Stimulated activated CD8-positive, alpha-beta memory T cell treated with anti-CD3 and anti-CD28 coated beads, Interleukin-12 subunit alpha, Interleukin-12 subunit beta, amount 100 ng/mL, for 1 hour (primary cell): ENCODE data around the gene ETNK2.

ENCODE experiments used
- DNase-seq: peaks from one replicate; pipeline ENCODE4 v3.0.0-alpha.2; 2020; ENCODE audit warnings: low read depth

The ETNK2 gene

GRCh38 chr1:204147406-204148383 lies 4.1 kb downstream of the ETNK2 start:
- DNase-seq, result no peak

DNA sequence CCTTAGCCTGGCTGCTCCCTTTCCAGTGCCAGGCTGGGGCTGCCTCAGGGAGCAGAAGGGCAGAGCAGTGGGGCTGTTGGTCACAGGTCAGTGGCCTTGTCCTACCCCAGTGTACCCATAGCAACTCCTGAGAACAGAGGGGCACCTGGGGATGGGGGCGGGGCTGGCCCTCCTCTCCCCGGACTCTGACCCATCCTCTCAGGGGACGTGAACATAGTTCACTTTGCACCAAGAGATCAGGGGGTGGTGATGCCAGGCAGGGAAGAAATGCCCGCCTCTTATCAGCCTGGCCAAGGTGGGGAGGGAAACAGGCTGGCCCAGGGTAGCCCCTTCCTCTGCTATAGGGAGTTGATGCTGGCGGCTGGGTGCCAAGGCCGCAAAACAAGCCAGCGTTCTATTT lies 4.9 kb downstream of the ETNK2 start:
- DNase-seq, result no peak

DNA sequence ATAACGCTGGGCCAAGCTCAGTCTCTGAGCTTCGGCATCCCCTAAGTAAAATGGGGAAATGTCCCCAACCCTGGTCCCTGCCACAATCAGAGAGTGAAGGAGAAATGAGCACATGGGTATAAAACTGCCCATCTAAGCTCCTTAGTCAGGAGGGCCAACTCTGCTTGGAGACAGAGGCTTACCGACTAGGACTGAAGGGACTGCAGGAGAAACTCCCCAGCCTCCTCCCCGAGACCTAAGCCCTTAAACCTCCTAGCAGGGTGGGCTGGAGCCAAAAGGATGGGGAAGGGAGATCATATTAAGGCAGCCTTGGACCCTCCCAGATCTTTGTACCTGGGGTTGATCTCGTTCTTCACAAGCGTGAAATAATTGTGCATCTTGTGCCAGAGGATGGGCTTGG lies 5.5 kb downstream of the ETNK2 start:
- no peak for DNase-seq

- DNase-seq, result no peak
These were observed 6.8 kb downstream of the ETNK2 start for GRCh38 chr1:204145033-204145504.

- no peak for DNase-seq
These were observed 8.4 kb downstream of the ETNK2 start for GRCh38 chr1:204143276-204144041.

DNA sequence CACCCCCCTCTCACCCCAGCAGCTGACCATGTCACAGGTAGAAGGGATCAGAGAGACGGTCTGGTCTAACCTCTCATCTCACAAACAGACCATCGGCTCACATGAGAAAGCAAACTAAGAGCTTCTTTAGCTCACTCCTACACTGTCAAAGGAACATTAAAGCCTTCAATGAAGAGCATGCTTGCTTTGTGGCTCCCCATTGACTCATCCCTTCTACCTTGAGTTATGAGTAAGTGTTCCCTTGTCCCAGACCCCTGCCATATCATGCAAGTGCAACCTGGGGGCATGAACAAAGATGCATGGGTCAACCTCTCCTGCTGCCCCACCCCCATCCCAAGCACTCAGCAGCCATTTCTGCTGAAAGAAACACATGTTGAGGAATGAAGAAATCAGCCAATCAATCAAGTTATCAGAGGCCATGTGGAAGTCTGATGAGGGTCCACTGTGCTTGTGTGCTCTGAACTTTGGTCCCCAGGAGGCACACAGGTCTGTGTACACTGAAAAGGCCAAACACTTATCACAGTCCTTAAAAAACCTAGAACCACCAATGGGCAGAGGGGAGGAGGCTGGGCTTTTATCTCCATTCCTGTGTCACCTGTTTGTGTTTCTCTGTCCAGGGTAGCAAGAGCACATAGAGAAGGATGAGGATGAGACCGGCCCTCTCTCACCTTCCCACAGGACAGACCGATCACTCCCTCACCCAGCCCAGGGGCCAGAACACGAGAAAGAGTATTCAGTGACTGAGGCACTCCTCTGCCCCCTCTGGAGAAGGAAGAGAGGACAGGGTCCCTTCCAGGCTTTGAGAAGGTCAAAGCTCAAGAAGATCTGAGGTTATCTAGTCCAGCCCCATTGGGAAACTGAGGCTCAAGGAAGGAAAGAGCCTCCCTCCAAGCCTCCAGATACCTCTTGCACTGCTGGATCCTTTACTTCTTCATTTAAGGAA lies 9.5 kb downstream of the ETNK2 start:
- DNase-seq, result no peak

DNA sequence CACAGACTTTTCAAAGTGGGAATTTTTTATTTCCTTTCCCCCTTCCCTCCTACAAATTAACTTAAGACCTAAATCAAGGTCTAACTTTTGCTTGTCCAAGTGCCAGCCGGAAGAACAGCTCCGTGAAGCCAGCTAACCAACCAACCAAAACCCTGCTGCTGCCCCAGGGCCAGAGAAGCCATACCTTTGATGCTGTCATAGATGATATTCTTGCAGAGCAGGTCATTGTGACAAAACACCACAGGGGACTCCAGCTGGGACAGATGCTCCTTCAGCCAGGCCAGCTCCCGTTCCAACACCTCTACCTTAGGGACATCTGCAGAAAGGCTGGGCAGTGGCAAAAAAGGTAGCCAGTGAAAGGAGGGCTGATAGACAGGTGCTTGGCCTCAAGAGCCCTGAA lies 10.7 kb downstream of the ETNK2 start:
- no peak for DNase-seq

DNA sequence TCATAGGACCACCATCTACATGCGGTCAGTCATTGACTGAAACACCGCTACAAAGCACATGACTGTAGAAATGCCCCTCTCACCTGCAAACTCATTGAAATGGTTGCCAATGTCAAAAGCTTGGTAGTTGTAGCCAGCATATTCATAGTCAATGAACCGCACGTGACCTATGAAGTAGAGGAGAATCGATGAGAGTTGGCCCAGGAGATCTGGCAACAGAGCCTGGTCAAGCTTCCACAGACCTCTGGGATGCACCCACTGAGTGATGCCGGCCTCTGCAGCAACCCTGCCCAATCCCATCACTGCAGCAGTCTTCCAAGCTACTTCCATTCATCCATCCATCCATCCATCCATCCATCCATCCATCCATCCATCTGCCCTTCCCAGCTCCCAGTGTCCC lies 11.9 kb downstream of the ETNK2 start:
- no peak for DNase-seq

GRCh38 chr1:204139088-204139487 lies 12.8 kb downstream of the ETNK2 start:
- DNase-seq, result no peak

- no peak for DNase-seq
These were observed 15.0 kb downstream of the ETNK2 start for GRCh38 chr1:204136814-204137213.

- no peak for DNase-seq
These were observed 17.7 kb downstream of the ETNK2 start for GRCh38 chr1:204134103-204134502.

- no peak for DNase-seq
These were observed 19.1 kb downstream of the ETNK2 start for GRCh38 chr1:204132718-204133117.

DNA sequence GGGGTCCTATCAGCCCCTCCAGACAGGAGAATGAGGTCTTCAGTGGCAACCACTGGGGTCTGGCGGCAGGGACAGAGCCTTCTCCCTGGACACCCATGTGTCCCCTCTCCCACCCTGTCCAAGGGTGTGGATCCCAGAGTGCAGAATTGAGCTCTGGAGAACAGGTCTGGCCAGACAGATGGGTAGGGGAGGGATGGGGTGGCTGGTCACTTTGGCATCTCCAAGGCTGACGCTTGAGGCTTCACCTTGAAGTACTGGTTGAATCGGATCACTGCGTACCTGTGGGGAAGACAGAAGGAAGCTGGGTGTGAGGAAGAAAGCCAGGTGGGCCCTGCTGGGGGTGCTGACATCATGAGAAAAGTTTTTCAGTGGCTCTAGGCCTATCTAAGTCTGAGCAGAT lies 19.9 kb downstream of the ETNK2 start:
- no peak for DNase-seq

DNA sequence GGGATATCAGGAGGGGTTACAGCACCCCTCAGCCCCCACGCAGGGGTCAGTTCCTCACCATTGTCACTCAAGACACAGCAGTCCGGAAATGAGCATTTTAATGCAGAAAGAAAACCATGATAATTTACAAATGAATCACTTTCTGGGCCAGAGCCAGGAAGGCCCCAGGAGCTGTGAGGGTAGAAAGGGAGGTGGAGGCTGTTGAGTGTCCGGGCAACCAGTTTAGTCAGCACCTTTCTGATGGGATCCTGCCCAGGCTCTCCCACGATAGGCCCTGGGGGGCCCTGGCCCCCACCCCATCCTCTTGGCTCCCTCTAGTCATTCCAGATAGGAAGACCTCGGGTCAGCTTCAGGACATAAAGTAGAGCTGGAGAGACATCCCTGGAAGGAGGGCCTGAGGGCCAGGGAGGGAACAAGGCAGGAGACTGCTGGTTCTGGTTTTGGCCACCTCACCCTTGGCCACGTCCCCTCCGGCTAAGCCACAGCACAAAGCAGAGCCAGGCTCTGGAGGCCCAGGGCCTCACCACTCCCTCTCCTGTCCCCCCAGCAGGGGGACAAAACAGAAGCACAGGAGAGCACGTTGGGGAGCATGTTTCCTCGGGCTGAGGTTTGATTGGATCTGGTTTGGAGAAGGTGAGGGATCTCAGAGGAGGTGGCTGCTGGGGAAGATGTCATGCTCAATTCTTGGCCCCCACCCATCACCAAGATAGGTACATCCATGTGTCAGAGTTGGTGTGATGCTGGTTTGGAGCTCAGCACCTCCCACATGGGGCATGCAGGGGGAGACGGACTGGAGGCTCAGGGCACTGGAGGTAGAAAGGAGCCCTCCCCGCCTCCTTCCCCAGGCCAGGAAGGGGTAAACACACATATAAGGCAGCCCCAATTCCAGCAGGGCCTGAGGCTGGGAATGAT lies 20.6 kb downstream of the ETNK2 start:
- DNase-seq, result no peak

GRCh38 chr1:204130178-204130577 lies 21.7 kb downstream of the ETNK2 start:
- no peak for DNase-seq

DNA sequence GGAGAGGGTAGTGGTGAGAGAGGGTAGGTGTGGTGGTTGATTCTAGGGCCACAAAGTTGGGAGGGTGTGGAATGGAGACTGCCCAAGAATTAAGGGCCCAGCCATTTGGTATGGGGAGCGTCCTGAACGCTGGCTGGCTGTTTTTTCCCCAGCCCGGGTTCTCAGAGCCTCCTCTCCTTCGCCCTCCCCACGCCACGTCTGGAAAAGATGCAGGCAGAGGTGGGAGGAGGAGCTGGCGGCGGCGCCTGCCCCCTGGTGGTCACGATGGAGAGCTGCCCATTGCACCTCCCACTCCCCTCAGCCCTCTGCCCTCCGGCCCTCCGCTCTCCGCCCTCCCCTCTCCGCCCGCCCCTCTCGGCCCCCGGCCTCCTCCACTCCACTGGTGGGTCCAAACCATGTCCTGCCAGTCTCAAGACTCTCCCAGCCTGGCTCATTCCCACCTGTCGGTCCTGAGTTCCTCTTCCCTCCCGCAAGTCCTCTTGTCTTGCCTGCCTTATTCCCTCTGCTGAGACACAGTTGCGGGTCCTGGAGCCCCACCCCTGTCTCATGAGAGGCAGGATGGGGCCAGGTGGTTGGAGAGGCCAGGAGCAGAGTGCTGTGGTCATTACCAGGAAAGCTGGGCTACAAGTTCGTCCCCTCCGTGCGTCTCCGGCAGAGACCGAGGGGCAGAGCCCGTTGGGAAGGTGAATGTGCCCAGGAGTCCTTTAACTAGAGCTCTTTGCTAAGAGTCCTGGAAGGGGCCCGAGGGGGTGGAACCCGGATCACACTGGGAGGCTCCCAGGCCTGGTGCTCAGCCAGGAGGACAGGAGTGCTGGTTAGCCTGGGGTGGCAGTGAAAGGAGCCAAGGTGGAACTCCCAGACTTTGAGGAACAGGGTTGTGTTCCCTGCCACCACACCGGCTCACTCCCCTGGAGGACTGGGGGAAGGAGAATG lies 22.6 kb downstream of the ETNK2 start:
- DNase-seq, result peak; percentile 41

- no peak for DNase-seq
These were observed 23.3 kb downstream of the ETNK2 start for GRCh38 chr1:204128464-204128963.

GRCh38 chr1:204127597-204128242 lies 24.1 kb downstream of the ETNK2 start:
- no peak for DNase-seq

DNA sequence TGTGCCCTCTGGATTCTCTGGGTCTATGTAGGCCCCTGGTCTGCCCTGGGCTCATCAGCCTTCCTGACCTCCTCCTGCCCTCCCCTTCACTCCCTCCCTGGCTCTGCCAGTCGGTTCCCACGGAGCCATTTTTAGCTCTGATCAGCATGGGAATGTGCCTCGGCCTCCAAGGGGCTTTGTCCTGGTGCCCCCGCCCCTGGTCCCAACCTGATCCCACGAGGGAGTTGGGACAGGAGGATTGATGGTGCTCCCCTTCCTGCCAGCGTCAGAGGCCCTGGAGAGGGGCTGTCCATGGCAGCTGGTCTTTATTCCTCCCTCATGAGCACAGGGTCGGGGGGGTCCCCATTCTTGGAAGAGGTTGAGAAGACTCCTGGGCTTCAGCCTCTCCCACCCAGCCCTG lies 24.9 kb downstream of the ETNK2 start:
- DNase-seq, result no peak
